ENCODE results near the gene MNT. TPM values are rescaled to one million over a fixed set of nuclear protein-coding genes. Genes with fewer than 3 reads are reported as not detected.

The MNT gene
- total RNA-seq, 1 donor from 2014 or later = 16.2 TPM

DNA sequence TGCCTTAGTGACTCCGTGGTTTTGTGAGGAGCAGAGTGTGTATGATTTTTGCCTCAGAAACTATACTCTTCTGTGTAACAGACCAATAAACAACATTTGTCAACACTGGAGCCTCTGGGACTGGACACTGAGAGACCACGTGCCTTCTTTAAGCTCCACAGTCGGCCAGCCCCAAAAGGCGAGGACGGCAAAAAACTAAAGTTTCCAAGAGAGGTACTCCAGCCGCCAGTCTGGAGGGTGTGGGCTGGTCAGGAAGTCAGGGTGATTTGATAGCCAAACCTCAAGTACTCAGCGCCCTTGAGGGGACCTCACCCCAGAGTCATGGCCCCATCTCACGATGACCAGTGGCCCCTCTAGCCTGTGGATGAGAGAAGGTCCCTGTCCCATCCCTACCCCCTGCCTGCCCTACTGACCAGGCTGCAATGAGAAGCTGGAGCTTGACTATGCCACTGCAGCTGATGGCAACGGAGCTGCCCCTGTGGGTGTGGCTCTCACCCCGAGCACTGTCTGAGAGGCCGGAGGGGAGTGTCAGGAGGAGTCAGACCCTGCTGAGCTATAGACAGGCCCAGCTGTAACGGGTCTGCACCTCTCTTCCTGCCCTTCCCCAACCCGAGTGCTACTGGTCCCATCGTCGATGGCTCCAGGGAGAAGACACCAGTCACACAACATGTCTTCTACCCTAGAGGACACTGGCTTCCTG lies 19.8 kb downstream of the MNT start:
- DNase-seq (ENCODE audit: low spot score) = no peak
- H3K27ac Mint-ChIP-seq (ENCODE audit: unreplicated experiment) = no peak overlapping the region
- H3K4me1 Mint-ChIP-seq (ENCODE audit: unreplicated experiment) = peaks cover 8% of the 10 kb centered on the region
- H3K27me3 Mint-ChIP-seq (ENCODE audit: unreplicated experiment) = peaks cover 1% of the 10 kb centered on the region
- H3K9me3 Mint-ChIP-seq (ENCODE audit: unreplicated experiment) = no peaks in the 10 kb centered on the region
- H3K36me3 Mint-ChIP-seq (ENCODE audit: low read depth, unreplicated experiment) = peaks cover 15% of the 10 kb centered on the region
- peak overlapping the region; percentile 37 for H3K4me3 Mint-ChIP-seq (ENCODE audit: unreplicated experiment)
- TF ChIP-seq, protein P1, sequence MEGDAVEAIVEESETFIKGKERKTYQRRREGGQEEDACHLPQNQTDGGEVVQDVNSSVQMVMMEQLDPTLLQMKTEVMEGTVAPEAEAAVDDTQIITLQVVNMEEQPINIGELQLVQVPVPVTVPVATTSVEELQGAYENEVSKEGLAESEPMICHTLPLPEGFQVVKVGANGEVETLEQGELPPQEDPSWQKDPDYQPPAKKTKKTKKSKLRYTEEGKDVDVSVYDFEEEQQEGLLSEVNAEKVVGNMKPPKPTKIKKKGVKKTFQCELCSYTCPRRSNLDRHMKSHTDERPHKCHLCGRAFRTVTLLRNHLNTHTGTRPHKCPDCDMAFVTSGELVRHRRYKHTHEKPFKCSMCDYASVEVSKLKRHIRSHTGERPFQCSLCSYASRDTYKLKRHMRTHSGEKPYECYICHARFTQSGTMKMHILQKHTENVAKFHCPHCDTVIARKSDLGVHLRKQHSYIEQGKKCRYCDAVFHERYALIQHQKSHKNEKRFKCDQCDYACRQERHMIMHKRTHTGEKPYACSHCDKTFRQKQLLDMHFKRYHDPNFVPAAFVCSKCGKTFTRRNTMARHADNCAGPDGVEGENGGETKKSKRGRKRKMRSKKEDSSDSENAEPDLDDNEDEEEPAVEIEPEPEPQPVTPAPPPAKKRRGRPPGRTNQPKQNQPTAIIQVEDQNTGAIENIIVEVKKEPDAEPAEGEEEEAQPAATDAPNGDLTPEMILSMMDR (IDR thresholded peaks at IDR 0.05; ENCODE audit: unreplicated experiment) = no peak

DNA sequence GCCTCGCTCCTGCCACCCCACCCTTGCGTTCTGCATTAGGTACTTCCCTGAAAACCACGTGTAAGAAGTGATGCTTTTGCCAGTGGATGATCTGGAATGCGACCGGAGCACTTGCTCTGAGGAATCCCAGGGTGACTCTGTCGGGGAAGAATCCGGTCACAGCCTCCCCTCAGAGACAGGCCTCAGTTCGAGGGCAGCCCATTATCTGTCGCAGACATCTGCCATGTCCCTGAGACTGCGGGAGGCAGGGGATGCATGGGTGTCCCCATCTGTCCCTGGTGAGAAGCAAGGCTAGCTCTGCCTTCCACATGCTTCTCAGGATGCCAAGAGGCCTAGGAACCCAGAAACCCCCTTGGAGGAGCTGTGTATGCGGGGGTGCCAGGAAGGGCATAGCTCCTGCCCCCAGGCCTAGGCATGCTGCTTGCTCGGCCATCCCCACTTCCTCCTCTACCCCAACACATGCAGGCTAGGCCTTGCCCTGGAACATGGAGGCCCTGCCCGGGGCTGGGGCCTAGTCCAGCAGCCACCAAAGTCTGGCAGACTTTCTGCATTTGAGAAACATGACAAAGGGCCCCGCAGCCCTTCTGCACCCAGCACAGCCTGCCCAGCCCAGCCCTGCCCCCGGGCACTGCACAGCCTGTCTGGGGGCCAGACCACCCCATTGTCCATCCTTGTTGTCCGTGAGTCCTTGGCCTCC lies 20.5 kb downstream of the MNT start:
- no peak for DNase-seq (ENCODE audit: low spot score)
- Mint-ChIP-seq H3K4me1 (ENCODE audit: unreplicated experiment) (peaks cover 8% of the 10 kb centered on the region), H3K9me3 (ENCODE audit: unreplicated experiment) (no peaks in the 10 kb centered on the region), H3K36me3 (ENCODE audit: low read depth, unreplicated experiment) (peaks cover 15% of the 10 kb centered on the region), H3K27ac (ENCODE audit: unreplicated experiment) (no peak overlapping the region), H3K27me3 (ENCODE audit: unreplicated experiment) (peaks cover 3% of the 10 kb centered on the region), H3K4me3 (ENCODE audit: unreplicated experiment) (peak overlapping the region; percentile 37)
- TF ChIP-seq, protein P1 (IDR thresholded peaks at IDR 0.05; ENCODE audit: unreplicated experiment) = no peak

DNA sequence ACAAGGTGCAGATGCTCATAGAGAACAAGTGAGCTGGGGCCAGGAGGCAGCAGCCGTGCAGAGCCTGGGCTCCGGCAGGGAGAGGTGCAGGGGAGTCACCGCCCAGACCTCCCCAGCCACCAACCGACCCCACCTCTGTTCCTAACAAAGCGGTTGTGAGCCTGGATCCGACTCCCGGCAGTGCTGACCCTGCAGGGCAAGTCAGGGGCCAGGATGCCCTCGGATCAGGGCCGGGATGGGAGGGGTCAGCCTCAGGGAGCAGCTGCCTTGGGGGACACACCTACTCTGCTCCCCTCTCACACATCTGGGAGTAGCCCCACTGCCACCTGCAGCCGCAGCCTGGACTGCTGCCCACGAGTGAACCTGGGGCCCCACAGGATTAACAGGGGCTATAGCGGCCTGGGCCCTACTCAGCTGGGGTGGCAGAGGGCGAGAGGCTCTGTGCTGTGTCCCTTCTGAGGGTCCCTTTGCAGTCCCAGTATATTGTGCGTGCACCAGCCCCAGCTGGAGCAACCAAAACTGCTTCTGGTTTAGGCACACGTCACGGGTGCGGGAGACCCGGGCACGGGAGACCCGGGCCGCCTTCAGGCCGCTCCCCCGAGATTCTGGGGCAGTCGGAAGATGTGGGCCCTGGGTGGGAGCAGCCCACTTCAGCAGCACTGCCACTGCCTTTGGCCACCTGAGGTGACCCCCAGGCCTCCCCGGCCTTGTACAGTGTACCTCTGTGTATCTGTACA lies 21.2 kb downstream of the MNT start:
- no peak overlapping the region for H3K4me3 Mint-ChIP-seq (ENCODE audit: unreplicated experiment)
- peaks cover 8% of the 10 kb centered on the region for H3K4me1 Mint-ChIP-seq (ENCODE audit: unreplicated experiment)
- H3K27ac Mint-ChIP-seq (ENCODE audit: unreplicated experiment) = no peak overlapping the region
- H3K9me3 Mint-ChIP-seq (ENCODE audit: unreplicated experiment) = no peaks in the 10 kb centered on the region
- TF ChIP-seq, protein P1 (IDR thresholded peaks at IDR 0.05; ENCODE audit: unreplicated experiment) = no peak
- peaks cover 7% of the 10 kb centered on the region for H3K27me3 Mint-ChIP-seq (ENCODE audit: unreplicated experiment)
- peaks cover 18% of the 10 kb centered on the region for H3K36me3 Mint-ChIP-seq (ENCODE audit: low read depth, unreplicated experiment)
- DNase-seq (ENCODE audit: low spot score) = no peak

GRCh38 chr17:2378905-2379304 lies 22.0 kb downstream of the MNT start:
- H3K36me3 Mint-ChIP-seq (ENCODE audit: low read depth, unreplicated experiment) = peaks cover 24% of the 10 kb centered on the region
- peaks cover 8% of the 10 kb centered on the region for H3K27me3 Mint-ChIP-seq (ENCODE audit: unreplicated experiment)
- TF ChIP-seq, protein P1 (IDR thresholded peaks at IDR 0.05; ENCODE audit: unreplicated experiment) = no peak
- no peak overlapping the region for H3K27ac Mint-ChIP-seq (ENCODE audit: unreplicated experiment)
- peaks cover 6% of the 10 kb centered on the region for H3K4me1 Mint-ChIP-seq (ENCODE audit: unreplicated experiment)
- peak overlapping the region; percentile 69 for H3K4me3 Mint-ChIP-seq (ENCODE audit: unreplicated experiment)
- no peak for DNase-seq (ENCODE audit: low spot score)
- no peaks in the 10 kb centered on the region for H3K9me3 Mint-ChIP-seq (ENCODE audit: unreplicated experiment)

Data from endothelial cell (in vitro differentiated cells).